HepG2 (cell line): ENCODE data around the gene PGPEP1. TPM values are rescaled to one million over a fixed set of nuclear protein-coding genes. Genes with fewer than 3 reads are reported as not detected.

Experiments used
- CREM ChIP-seq, 2 experiments: sonication (generic) in 1 of 2; formaldehyde crosslinking in 1 of 2; IDR thresholded peaks; 2 replicates each; pipeline versions ENCODE4 v1.4.0 to v1.6.1; 2016 to 2020; ENCODE audit warnings: antibody characterized with exemption in 1 of 2, mild to moderate bottlenecking in 1 of 2, missing genetic modification reagents in 1 of 2
- HNF4G ChIP-seq, 2 experiments: sonication (generic) in 1 of 2; formaldehyde crosslinking in 1 of 2; IDR thresholded peaks; 2 replicates each; pipeline versions ENCODE4 v1.4.0 to v1.6.1; 2011 to 2020; ENCODE audit warnings: borderline replicate concordance in 2 of 2, low read depth in 2 of 2, mild to moderate bottlenecking in 2 of 2, low read length in 1 of 2, missing genetic modification reagents in 1 of 2, moderate library complexity in 1 of 2
- KAT2B ChIP-seq: fragments of 150-350 bp; IDR thresholded peaks from 2 replicates; pipeline ENCODE4 v1.6.1; 2014; ENCODE audit warnings: low read depth, low read length, borderline replicate concordance
- MLX ChIP-seq: IDR thresholded peaks from 2 replicates; pipeline ENCODE4 v1.6.1; 2016
- RNF219 ChIP-seq: sonication (generic); formaldehyde crosslinking; IDR thresholded peaks from 2 replicates; pipeline ENCODE4 v1.5.0; 2020; ENCODE audit warnings: mild to moderate bottlenecking, missing genetic modification reagents
- SSRP1 ChIP-seq: IDR thresholded peaks from 2 replicates; pipeline ENCODE4 v1.6.1; 2016; ENCODE audit warnings: control low read depth
- YEATS4 ChIP-seq: sonication (generic); formaldehyde crosslinking; IDR thresholded peaks from 2 replicates; pipeline ENCODE4 v1.4.0; 2020; ENCODE audit warnings: missing genetic modification reagents, borderline replicate concordance
- ZBTB20 ChIP-seq: sonication (generic); formaldehyde crosslinking; IDR thresholded peaks from 2 replicates; pipeline ENCODE4 v1.8.1; 2023; ENCODE audit warnings: missing genetic modification reagents, low read depth, mild to moderate bottlenecking, borderline replicate concordance
- ZBTB37 ChIP-seq: sonication (generic); formaldehyde crosslinking; IDR thresholded peaks from 2 replicates; pipeline ENCODE4 v1.4.0; 2020; ENCODE audit warnings: mild to moderate bottlenecking, missing genetic modification reagents
- ZNF224 ChIP-seq: sonication (generic); formaldehyde crosslinking; IDR thresholded peaks from 2 replicates; pipeline ENCODE4 v1.5.0; 2020; ENCODE audit warnings: mild to moderate bottlenecking, missing genetic modification reagents
- ZNF256 ChIP-seq: sonication (generic); formaldehyde crosslinking; conservative IDR thresholded peaks from 2 replicates; pipeline ENCODE4 v1.4.0; 2020; ENCODE audit warnings: missing genetic modification reagents
- ZNF317 ChIP-seq: sonication (generic); formaldehyde crosslinking; IDR thresholded peaks from 2 replicates; pipeline ENCODE4 v1.5.0; 2020; ENCODE audit warnings: mild to moderate bottlenecking, missing genetic modification reagents
- ZNF414 ChIP-seq: sonication (generic); formaldehyde crosslinking; IDR thresholded peaks from 2 replicates; pipeline ENCODE4 v1.5.0; 2020; ENCODE audit warnings: missing genetic modification reagents
- ZNF431 ChIP-seq: sonication (generic); formaldehyde crosslinking; IDR thresholded peaks from 2 replicates; pipeline ENCODE4 v1.9.0; 2022; ENCODE audit warnings: missing genetic modification reagents, low read depth, mild to moderate bottlenecking, borderline replicate concordance
- ZNF550 ChIP-seq: sonication (generic); formaldehyde crosslinking; IDR thresholded peaks from 2 replicates; pipeline ENCODE4 v1.4.0; 2020; ENCODE audit warnings: mild to moderate bottlenecking, missing genetic modification reagents, borderline replicate concordance
- ZNF552 ChIP-seq: sonication (generic); formaldehyde crosslinking; IDR thresholded peaks from 2 replicates; pipeline ENCODE4 v1.9.0; 2022; ENCODE audit warnings: missing genetic modification reagents, mild to moderate bottlenecking, borderline replicate concordance
- ZNF558 ChIP-seq: sonication (generic); formaldehyde crosslinking; IDR thresholded peaks from 2 replicates; pipeline ENCODE4 v1.9.0; 2022; ENCODE audit warnings: mild to moderate bottlenecking, missing genetic modification reagents, borderline replicate concordance
- ZNF619 ChIP-seq: sonication (generic); formaldehyde crosslinking; IDR thresholded peaks from 2 replicates; pipeline ENCODE4 v1.4.0; 2020; ENCODE audit warnings: mild to moderate bottlenecking, missing genetic modification reagents
- polyA plus RNA-seq, 8 experiments: library from polyadenylated mRNA; depleted of rRNA in 3 of 8; stranded (reverse) in 7 of 8; unstranded in 1 of 8; fragments of >200 nt; fragmentation: Illumina TruSeq in 4 of 8; extraction: Trizol in 4 of 8; gene quantifications; 2 replicates each; pipeline versions ENCODE4 v1.2.1 to v1.2.3, GENCODE V29; 2011 to 2016; ENCODE audit warnings: low read depth in 4 of 8, missing spikeins in 1 of 8, mixed read lengths in 1 of 8; ENCODE audit not compliant: insufficient read depth in 1 of 8
- total RNA-seq, 5 experiments: library from RNA; depleted of rRNA; stranded (reverse); fragments of >200 nt; fragmentation: Illumina TruSeq; extraction: Trizol; gene quantifications; 2 replicates each; pipeline ENCODE4 v1.2.3, GENCODE V29; 2016; ENCODE audit warnings: low read depth in 1 of 5
- TF ChIP-seq, protein P1 (sequence below): sonication (generic); formaldehyde crosslinking; IDR thresholded peaks from 2 replicates; pipeline ENCODE4 v1.5.1; 2020; ENCODE audit warnings: mild to moderate bottlenecking, missing genetic modification reagents, borderline replicate concordance
- TF ChIP-seq, protein P2 (sequence below): sonication (generic); formaldehyde crosslinking; IDR thresholded peaks from 2 replicates; pipeline ENCODE4 v1.8.1; 2023; ENCODE audit warnings: mild to moderate bottlenecking, missing genetic modification reagents

Gene PGPEP1
- total and polyA plus RNA-seq, 2 of the 13 experiments (the other 11 are each of a cell fraction or from before 2014, with no cell fraction given), result 53.1 to 56.6 TPM

DNA sequence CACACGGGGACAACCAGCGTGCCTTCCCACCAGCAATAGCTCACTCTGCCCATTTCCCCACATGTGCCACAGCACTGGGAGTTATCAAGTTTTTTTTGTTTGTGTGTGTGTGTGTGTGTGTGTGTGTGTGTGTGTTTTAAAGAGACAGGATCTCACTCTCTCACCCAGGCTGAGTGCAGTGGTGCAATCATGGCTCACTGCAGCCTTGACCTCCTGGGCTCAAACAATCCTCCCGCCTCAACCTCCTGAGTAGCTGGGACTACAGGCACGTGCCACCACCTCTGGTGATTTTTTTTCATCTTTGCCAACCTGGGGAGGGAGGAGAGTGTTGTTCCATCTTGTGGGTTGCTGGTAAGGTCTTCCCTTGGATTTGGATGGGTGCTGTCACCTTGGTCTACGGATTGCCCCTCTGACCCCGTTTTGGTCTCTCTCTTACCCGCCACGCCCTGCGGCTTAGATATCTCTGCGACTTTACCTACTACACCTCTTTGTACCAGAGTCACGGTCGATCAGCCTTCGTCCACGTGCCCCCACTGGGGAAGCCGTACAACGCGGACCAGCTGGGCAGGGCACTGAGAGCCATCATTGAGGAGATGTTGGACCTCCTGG is 22.6 kb downstream of the PGPEP1 start (continued):
- TF ChIP-seq ZBTB37 (CRISPR knock-in tag) (0 out of 2 replicates have a peak, but pooled peaks have one; percentile 56), ZNF431 (CRISPR knock-in tag) (no peak), ZNF558 (CRISPR knock-in tag) (no peak), ZNF550 (no peak), ZNF552 (CRISPR knock-in tag) (no peak), ZBTB20 (CRISPR knock-in tag) (no peak), YEATS4 (CRISPR knock-in tag) (peak; percentile 65; the same call in 1 of the 2 replicates), ZNF414 (CRISPR knock-in tag) (peak; percentile 33; the same call in 1 of the 2 replicates), KAT2B (no peak), CREM (IDR thresholded peaks at IDR 0.05) (no peak), CREM (CRISPR knock-in tag; IDR thresholded peaks at IDR 0.05) (no peak), MLX (CRISPR knock-in tag) (no peak), ZNF317 (CRISPR knock-in tag) (peak; percentile 73), ZNF224 (CRISPR knock-in tag) (no peak), RNF219 (no peak), HNF4G (IDR thresholded peaks at IDR 0.05; ENCODE audit: borderline replicate concordance, low read depth, low read length) (no peak), HNF4G (CRISPR knock-in tag; IDR thresholded peaks at IDR 0.05; ENCODE audit: borderline replicate concordance, low read depth) (no peak), ZNF256 (CRISPR knock-in tag) (no peak), ZNF619 (CRISPR knock-in tag) (no peak), SSRP1 (CRISPR knock-in tag) (0 out of 2 replicates have a peak, but pooled peaks have one; percentile 33)
- TF ChIP-seq, protein P1, sequence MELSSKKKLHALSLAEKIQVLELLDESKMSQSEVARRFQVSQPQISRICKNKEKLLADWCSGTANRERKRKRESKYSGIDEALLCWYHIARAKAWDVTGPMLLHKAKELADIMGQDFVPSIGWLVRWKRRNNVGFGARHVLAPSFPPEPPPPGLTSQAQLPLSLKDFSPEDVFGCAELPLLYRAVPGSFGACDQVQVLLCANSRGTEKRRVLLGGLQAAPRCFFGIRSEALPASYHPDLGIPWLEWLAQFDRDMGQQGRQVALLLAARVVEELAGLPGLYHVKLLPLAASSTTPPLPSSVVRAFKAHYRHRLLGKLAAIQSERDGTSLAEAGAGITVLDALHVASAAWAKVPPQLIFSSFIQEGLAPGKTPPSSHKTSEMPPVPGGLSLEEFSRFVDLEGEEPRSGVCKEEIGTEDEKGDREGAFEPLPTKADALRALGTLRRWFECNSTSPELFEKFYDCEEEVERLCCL (CRISPR knock-in tag), result no peak
- TF ChIP-seq, protein P2, sequence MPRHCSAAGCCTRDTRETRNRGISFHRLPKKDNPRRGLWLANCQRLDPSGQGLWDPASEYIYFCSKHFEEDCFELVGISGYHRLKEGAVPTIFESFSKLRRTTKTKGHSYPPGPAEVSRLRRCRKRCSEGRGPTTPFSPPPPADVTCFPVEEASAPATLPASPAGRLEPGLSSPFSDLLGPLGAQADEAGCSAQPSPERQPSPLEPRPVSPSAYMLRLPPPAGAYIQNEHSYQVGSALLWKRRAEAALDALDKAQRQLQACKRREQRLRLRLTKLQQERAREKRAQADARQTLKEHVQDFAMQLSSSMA, result no peak
